ENCODE measurements around the gene ACTMAP.
A peak's percentile ranks its signal among the peaks of the same experiment; 100 is the strongest.
"Not testable (repeated sequence)": the region's sequence is repeated elsewhere in the genome, so short reads cannot be mapped to it uniquely, and the experiment has no call there.

Gene ACTMAP

DNA sequence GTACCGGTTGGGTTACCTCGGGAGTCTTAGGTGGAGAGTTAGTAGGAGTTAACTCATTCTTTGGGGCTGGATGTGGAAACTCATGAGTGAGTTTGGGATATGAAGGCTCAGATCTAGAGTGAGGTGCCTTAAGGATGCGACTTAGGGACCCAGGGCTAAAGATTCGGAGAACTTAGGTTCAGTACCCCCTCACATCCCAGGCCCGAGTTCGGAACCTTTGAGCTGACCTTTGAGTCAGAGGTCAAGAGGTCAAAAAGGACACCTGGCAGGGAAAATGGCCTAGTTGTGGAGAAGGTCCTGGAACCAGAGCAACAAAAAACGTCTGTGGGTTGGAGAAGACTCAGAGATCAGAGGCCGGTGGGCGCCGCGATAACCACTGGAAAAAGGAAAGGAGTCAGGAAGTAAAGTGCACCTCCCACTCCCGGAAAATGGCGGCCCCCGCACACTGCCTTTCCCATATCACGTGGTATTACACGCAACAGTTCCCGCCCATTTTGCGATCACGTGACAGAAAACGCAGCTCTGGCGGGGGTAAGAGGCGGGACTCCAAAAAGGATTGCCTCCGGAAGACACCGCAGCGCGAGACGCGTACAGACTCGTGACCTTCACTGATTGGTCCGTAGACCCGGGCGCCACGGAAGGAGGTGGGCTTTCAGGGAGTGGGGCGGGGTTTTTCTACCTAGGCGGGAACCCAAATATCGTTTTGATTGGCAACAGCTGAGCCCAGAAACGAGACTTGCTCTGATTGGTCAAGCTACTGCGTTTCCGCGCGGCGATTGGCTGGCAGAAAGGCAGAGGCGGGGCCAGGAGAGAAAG lies at the start of gene ACTMAP:
ACTMAP (minus strand) TSS at position 420 of the 816 bp plus-strand sequence. CDS start 674 bp downstream, outside the sequence.
- peak; percentile 97 for DNase-seq

DNA sequence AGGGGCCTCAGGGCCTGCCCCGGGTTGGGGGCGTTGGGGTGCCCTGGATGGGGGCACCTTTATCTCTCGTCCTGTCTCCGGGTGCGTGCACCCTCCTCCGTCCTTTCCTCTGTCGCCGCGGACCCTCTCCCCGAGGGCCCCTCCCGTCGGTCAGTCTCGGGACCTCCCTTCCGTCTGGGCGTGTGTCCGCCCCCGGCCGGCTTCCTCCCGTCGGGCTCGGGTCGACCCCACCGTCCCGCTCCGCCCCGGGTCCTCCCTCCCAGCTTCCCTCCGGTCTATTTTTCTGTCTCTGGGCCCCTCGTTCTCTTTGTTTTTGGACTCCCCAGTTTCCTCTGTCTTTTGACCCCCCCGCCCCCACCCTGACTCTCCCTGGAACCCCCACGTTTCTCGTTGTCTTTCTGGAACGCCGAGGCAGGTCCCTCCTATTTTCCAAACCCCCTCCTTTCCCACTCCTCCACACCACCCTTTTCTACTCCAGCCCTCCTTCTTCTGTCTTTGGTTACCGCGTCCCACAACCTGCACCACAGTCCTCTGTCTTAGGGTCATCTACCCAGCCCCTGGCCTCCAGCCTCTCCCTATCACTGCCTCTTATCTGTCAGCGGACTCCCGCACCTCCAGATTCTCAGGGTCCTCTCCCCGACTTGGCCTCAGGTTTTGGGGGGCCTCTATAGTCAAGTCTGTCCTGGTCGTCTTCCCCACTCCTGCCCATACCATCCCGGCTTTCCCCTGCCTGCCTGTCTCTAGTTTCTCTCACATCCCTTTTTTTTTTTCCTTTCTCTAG lies 49.5 kb upstream of the ACTMAP start:
- DNase-seq = no peak

DNA sequence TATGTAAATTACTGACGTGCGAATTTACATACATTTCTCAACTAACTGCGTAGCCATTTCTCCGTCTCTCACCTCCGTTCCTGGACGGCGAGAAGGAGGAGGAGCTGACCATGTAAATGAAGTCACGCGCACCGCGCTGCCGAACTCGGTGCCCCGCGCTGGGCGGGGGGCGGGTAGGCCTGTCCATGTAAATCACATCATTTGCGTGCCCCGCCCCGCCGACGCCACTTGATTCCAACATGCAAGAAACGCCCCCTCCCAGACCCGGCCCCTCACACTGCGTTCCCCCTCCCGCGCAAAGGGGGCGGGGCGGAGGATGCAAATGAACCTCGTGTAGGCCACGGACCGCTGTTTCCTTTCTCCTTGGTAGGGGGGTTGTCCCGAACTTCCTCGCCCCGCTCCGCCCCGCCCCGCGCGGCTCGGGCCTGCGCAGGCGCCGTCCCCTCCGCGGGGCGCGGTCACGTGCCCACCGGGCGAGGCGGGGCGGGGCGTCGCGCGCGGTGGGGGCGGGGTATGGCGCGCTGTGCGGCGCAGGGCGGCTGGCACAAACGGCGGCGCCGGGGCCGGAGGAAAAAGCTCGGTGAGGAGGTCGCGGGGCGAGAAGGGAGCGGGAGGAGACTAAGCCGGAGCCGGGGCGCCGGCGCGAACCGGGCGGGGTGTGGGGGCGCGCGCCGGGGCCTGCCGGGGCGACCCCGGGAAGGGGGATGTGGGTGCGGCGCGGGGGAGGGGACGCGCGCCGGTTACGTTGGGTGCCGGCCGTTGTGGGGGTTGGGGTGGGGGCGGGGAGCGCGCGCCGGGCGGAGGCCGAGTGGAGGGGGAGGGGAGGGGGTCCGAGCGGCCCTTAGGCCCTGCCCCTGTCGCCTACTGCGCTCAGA lies 48.6 kb upstream of the ACTMAP start, which contains the start of gene EGLN2:
EGLN2 (plus strand) TSS at position 509 of the 875 bp plus-strand sequence. CDS start 1,382 bp downstream, outside the sequence.
- peak; percentile 99 for DNase-seq

GRCh38 chr19:40797963-40798682 lies 47.8 kb upstream of the ACTMAP start:
- peak; percentile 73 for DNase-seq

GRCh38 chr19:40797166-40797962 lies 47.1 kb upstream of the ACTMAP start:
- no peak for DNase-seq

DNA sequence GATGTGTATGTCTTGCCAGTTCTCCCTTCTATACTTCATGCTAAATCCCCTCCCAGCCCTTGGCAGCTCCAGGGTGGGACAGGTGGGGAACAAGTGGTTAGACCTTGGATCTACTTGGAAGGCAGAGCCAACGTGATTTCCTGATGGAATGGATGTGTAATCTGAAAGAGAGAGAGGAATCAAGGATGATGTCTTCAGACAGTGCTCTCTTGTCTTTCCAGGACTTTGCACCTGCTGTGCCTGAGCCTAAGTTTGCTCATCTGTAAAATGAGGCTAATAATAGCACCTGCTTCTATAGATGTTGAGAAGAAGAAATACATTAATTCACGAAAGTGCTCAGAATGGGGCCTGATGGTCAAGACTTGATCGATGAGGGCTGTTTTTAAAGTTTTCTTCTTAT lies 41.7 kb upstream of the ACTMAP start:
- no peak for DNase-seq

GRCh38 chr19:40791349-40791748 lies 41.1 kb upstream of the ACTMAP start:
- no peak for DNase-seq

GRCh38 chr19:40786060-40787037 lies 36.1 kb upstream of the ACTMAP start:
- DNase-seq = no peak

GRCh38 chr19:40785526-40785925 lies 35.2 kb upstream of the ACTMAP start:
- DNase-seq = no peak

GRCh38 chr19:40784146-40784545 lies 33.9 kb upstream of the ACTMAP start:
- DNase-seq = not testable (repeated sequence)

DNA sequence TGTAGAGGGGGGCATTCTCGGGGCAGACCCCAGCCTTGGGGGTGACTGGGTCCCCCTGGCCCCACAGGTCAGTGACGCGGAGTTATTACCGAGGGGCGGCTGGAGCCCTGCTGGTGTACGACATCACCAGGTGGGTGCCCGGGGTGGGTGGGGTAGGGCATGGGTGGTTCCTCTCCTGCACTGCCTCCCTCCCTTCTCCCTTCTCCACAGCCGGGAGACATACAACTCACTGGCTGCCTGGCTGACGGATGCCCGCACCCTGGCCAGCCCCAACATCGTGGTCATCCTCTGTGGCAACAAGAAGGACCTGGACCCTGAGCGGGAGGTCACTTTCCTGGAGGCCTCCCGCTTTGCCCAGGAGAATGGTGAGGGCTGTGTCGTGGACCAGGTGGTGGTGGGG lies 33.4 kb upstream of the ACTMAP start:
- no peak for DNase-seq

DNA sequence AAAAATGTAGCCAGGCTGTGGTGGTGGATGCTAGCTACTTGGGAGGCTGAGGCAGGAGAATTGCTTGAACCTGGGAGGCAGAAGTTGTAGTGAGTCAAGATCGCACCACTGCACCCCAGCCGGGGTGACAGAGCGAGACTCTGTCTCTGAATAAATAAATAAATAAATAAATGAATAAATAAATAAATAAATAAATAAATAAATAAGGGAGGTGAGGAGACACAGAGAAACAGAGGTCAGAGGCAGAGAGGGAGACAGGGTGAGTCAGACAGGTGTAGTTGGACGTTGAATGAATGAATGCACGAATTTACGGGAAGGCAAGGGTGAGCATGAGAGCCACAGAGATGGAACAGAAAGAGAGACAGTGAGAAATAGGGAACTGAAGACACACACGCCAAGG lies 30.9 kb upstream of the ACTMAP start:
- no peak for DNase-seq

DNA sequence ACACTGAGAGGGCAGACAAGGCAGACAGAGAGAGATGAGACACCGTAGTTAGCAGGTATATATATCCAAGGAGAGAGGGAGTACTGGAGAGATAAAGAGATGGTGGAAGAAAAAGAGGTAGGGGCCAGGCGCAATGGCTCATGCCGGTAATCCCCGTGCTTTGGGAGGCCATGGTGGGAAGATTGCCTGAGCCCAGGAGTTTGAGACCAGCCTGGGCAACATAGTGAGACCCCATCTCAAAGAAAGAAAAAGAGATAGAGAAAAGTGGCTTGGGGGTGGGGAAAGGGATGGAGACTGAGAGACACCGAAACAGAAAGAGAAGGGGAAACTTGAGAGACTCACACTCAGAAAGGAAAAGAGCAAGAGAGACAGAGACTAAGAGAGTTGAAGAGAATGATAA lies 30.3 kb upstream of the ACTMAP start:
- DNase-seq = no peak

- no peak for DNase-seq
These were observed 28.5 kb upstream of the ACTMAP start for GRCh38 chr19:40778706-40779284.

DNA sequence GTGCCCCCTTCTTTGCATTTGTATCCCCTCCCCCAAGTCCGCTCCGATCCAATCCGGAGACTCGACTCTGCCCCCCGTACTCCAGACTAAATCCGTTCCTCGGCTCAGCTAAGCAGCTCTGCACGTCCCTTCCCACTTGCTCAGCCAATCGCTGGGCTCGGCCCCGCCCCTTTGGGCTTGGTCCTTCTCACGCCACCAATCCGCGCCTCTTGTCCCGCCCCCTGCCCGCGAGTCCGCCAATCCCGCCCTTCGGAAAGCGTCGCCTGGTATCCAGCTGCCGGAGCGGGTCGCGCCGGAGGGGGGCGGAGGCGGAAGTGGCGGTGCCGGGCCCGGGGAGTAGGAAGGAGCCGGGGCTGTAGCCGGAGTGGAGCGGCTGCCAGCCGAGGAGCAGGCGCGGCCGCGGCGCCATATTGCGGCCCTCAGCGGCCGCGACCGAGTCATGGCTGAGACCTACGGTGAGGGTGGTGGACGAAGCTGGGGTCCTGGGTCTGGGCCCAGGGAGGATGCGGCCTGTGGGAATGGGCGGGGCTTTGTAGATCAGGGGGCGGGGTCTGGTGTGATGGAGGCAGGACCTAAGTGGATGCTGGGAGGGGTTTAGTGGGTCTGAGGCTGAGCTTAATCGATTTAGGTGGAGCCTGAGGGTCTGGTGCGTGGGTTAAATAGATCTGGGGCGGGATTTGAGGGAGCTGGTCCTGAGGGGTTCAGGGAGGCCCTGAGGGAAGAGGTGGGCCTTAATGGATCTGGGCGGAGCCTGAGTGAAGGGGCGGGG lies 27.8 kb upstream of the ACTMAP start, which contains the start of gene RAB4B:
RAB4B (plus strand) TSS at position 311 of the 769 bp plus-strand sequence; CDS start at position 440, 129 bp downstream.
- peak; percentile 98 for DNase-seq

DNA sequence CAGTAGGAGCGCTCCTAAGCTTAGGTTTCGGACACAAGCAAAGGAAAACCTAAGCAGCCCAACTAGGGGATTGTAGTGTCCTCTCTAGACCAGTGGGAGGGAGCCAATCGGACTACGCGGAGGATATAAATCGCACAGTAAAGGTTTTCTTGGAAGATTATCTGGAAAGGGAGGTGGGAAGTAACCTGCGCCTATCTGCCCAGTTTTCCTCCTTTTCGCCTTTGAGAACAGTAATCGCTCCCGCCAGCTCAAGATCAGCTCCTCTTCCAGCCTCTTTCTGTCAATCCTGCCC lies 27.3 kb upstream of the ACTMAP start:
- DNase-seq = no peak

DNA sequence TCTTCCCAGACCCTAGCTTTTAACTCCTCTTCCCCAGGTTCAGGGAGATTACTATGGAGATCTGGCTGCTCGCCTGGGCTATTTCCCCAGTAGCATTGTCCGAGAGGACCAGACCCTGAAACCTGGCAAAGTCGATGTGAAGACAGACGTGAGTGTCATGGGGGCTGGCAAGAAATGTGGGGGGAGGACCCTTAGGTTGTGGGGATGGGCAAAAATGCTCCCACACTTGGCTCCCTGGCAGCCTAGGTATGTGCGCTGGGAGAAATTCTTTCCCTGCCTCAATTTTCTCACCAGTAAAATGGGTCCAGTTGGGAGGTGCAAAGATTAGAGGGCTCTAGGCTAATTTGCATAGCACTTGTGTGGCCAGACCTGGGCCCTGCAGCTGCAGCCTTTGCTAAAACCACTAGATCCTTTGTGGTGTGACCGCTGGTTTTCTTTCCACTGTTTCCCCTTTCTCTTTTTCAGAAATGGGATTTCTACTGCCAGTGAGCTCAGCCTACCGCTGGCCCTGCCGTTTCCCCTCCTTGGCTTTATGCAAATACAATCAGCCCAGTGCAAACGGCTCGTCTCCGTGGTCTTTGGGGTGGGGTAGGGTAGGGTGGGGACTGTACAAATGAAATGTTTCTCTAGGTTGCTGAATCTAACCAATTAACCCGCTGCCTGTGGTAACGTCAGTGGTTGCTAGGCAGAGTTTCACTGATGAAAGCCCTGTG lies 26.8 kb upstream of the ACTMAP start:
- peak; percentile 87 for DNase-seq

- no peak for DNase-seq
These were observed 26.1 kb upstream of the ACTMAP start for GRCh38 chr19:40776364-40776763.
